SH-SY5Y (cell line): Measurements from ENCODE around the gene PAX2.

Experiments used
- GATA2 ChIP-seq: IDR thresholded peaks from 2 replicates; pipeline ENCODE4 v1.6.1; 2011; ENCODE audit warnings: mild to moderate bottlenecking, low read depth, low read length
- GATA3 ChIP-seq: IDR thresholded peaks from 2 replicates; pipeline ENCODE4 v1.6.1; 2011; ENCODE audit warnings: low read depth, mild to moderate bottlenecking, low read length, moderate library complexity

The PAX2 gene

GRCh38 chr10:100876585-100877460 is 131.4 kb downstream of the PAX2 start:
- TF ChIP-seq GATA3 = no peak
- no peak for TF ChIP-seq GATA2

- TF ChIP-seq GATA2 (no peak), GATA3 (no peak)
These were observed 132.1 kb downstream of the PAX2 start for GRCh38 chr10:100877461-100877850.

- no peak for TF ChIP-seq GATA2
- no peak for TF ChIP-seq GATA3
These were observed 133.0 kb downstream of the PAX2 start for GRCh38 chr10:100878291-100878910.
